SK-N-SH (cell line): ENCODE measurements around the gene MCCC2. TPM values are rescaled to one million over a fixed set of nuclear protein-coding genes. Genes with fewer than 3 reads are reported as not detected.

Experiments
- CTCF ChIA-PET: fragments of 300-600, 350-600 bp; formaldehyde crosslinking; extraction: SDS; loops from one replicate; lab custom pipeline; 2021; lab: Yijun Ruan, JAX
- POLR2A ChIA-PET: fragments of 350-600 bp; sonication (Branson Sonifier 250); formaldehyde crosslinking; extraction: SDS; loops from one replicate; lab custom pipeline; 2020; ENCODE audit warnings: antibody characterized with exemption, inconsistent platforms; lab: Yijun Ruan, JAX
- DNase-seq: peaks from one replicate; pipeline ENCODE4 v3.0.0; 2012
- H2AFZ ChIP-seq: fragments of 200-600 bp; sonication (generic); 2 replicates; pipeline ENCODE4 v1.8.1; 2016; ENCODE audit warnings: antibody characterized with exemption, mild to moderate bottlenecking, low read depth
- H3F3A ChIP-seq: fragments of 200-600 bp; sonication (generic); replicated peaks from 2 replicates; pipeline ENCODE3; 2016; ENCODE audit warnings: antibody characterized with exemption, mild to moderate bottlenecking; ENCODE audit not compliant: insufficient read depth
- H3K27ac ChIP-seq, 2 experiments: fragments of 200-500 bp in 1 of 2; fragments of 200-600 bp in 1 of 2; sonication (Bioruptor generic) in 1 of 2; sonication (generic), shearing (Covaris generic) in 1 of 2; 2 replicates each; pipeline versions ENCODE4 v1.5.1 to v1.6.1; 2014 to 2016; ENCODE audit warnings: low read depth in 2 of 2, inconsistent platforms in 1 of 2, low read length in 1 of 2, mild to moderate bottlenecking in 1 of 2, mixed read lengths in 1 of 2
- H3K27me3 ChIP-seq: fragments of 200-600 bp; sonication (generic), shearing (Covaris generic); 2 replicates; pipeline ENCODE4 v1.6.1; 2016; ENCODE audit warnings: mixed run types; ENCODE audit not compliant: insufficient read depth
- H3K36me3 ChIP-seq, 2 experiments: fragments of 200-500 bp in 1 of 2; fragments of 200-600 bp in 1 of 2; sonication (Bioruptor generic) in 1 of 2; sonication (generic) in 1 of 2; replicated peaks in 1 of 2; 2 replicates each; pipeline versions ENCODE3 to v1.5.1; 2014 to 2016; ENCODE audit warnings: low read length in 1 of 2, mild to moderate bottlenecking in 1 of 2; ENCODE audit not compliant: insufficient read depth in 2 of 2, control insufficient read depth in 1 of 2
- H3K4me1 ChIP-seq, 2 experiments: fragments of 200-500 bp in 1 of 2; fragments of 200-600 bp in 1 of 2; sonication (Bioruptor generic) in 1 of 2; sonication (generic), shearing (Covaris generic) in 1 of 2; 2 replicates each; pipeline versions ENCODE4 v1.5.1 to v1.6.1; 2014 to 2016; ENCODE audit warnings: low read depth in 1 of 2, low read length in 1 of 2, mixed run types in 1 of 2; ENCODE audit not compliant: insufficient read depth in 2 of 2, control insufficient read depth in 1 of 2
- H3K4me2 ChIP-seq: fragments of 200-600 bp; sonication (generic), shearing (Covaris generic); 2 replicates; pipeline ENCODE4 v1.6.1; 2017; ENCODE audit warnings: mixed run types
- H3K4me3 ChIP-seq, 2 experiments: fragments of 200-500 bp in 1 of 2; fragments of 200-600 bp in 1 of 2; sonication (Bioruptor generic) in 1 of 2; sonication (generic), shearing (Covaris generic) in 1 of 2; 2 replicates each; pipeline versions ENCODE4 v1.5.1 to v1.8.1; 2014 to 2016; ENCODE audit warnings: low read depth in 2 of 2, inconsistent platforms in 1 of 2, low read length in 1 of 2, mild to moderate bottlenecking in 1 of 2, mixed read lengths in 1 of 2, moderate library complexity in 1 of 2
- H3K79me2 ChIP-seq: fragments of 200-600 bp; sonication (generic); 2 replicates; pipeline ENCODE4 v1.8.1; 2017; ENCODE audit warnings: mild to moderate bottlenecking; ENCODE audit not compliant: insufficient read depth
- H3K9ac ChIP-seq: fragments of 200-600 bp; sonication (generic); 2 replicates; pipeline ENCODE4 v1.6.1; 2017; ENCODE audit warnings: mixed run types
- H3K9me2 ChIP-seq: fragments of 200-600 bp; sonication (generic); 2 replicates; pipeline ENCODE4 v1.6.1; 2017; ENCODE audit warnings: mixed run types
- H3K9me3 ChIP-seq: fragments of 200-600 bp; sonication (generic); 2 replicates; pipeline ENCODE4 v1.6.1; 2017; ENCODE audit warnings: mixed run types, mild to moderate bottlenecking, moderate library complexity
- H4K20me1 ChIP-seq: fragments of 200-600 bp; sonication (generic); 2 replicates; pipeline ENCODE4 v1.6.1; 2017; ENCODE audit warnings: mild to moderate bottlenecking, mixed run types; ENCODE audit not compliant: insufficient read depth
- CTCF ChIP-seq: fragments of 200-600 bp; sonication (generic); IDR thresholded peaks from 2 replicates; pipeline ENCODE4 v1.6.1; 2017; ENCODE audit warnings: antibody characterized with exemption, mild to moderate bottlenecking, moderate library complexity
- ELF1 ChIP-seq: IDR thresholded peaks from 2 replicates; pipeline ENCODE4 v1.4.0; 2012
- EZH2phosphoT487 ChIP-seq: fragments of 200-600 bp; sonication (generic); IDR thresholded peaks from 2 replicates; pipeline ENCODE4 v1.6.1; 2017; ENCODE audit warnings: low read depth, mixed run types, mild to moderate bottlenecking, antibody characterized with exemption, moderate library complexity, borderline replicate concordance
- FOXM1 ChIP-seq: IDR thresholded peaks from 2 replicates; pipeline ENCODE4 v1.4.0; 2012; ENCODE audit warnings: low read depth, mild to moderate bottlenecking
- GABPA ChIP-seq: IDR thresholded peaks from 2 replicates; pipeline ENCODE4 v1.4.0; 2012; ENCODE audit warnings: low read depth, mild to moderate bottlenecking
- JUND ChIP-seq: IDR thresholded peaks from 2 replicates; pipeline ENCODE4 v1.4.0; 2012
- MXI1 ChIP-seq: IDR thresholded peaks from 2 replicates; pipeline ENCODE4 v1.6.1; 2012; ENCODE audit warnings: mild to moderate bottlenecking, low read depth, low read length, improper control_type of control experiment
- NFIC ChIP-seq: IDR thresholded peaks from 2 replicates; pipeline ENCODE4 v1.4.0; 2012; ENCODE audit warnings: borderline replicate concordance
- NRF1 ChIP-seq: IDR thresholded peaks from 2 replicates; pipeline ENCODE4 v1.6.1; 2012; ENCODE audit warnings: low read depth, mild to moderate bottlenecking, low read length
- POLR2AphosphoS5 ChIP-seq: IDR thresholded peaks from 2 replicates; pipeline ENCODE4 v1.6.1; 2012; ENCODE audit warnings: low read depth, low read length
- SIN3A ChIP-seq: IDR thresholded peaks from 2 replicates; pipeline ENCODE4 v1.6.1; 2012; ENCODE audit warnings: low read depth, mild to moderate bottlenecking, low read length, moderate library complexity, borderline replicate concordance
- USF2 ChIP-seq: fragments of 150-350 bp; IDR thresholded peaks from 2 replicates; pipeline ENCODE4 v1.6.1; 2017; ENCODE audit warnings: antibody characterized with exemption, low read length, low read depth, borderline replicate concordance
- YY1 ChIP-seq: IDR thresholded peaks from 2 replicates; pipeline ENCODE4 v1.4.0; 2012; ENCODE audit warnings: low read depth, mild to moderate bottlenecking
- WGBS: methylation state at CpG from one replicate; pipeline ENCODE4 v1.1.6; 2017; ENCODE audit warnings: low lambda C conversion rate; 5-methylcytosine and 5-hydroxymethylcytosine counted together
- polyA plus RNA-seq, 3 experiments: library from polyadenylated mRNA; depleted of rRNA; stranded (reverse); fragments of >200 nt; gene quantifications; 2 replicates each; pipeline ENCODE4 v1.2.3, GENCODE V29; 2012
- TF ChIP-seq, protein P1 (sequence below): fragments of 150-350 bp; IDR thresholded peaks from 2 replicates; pipeline ENCODE4 v1.6.1; 2016; ENCODE audit warnings: mild to moderate bottlenecking, low read depth, low read length

Gene MCCC2
- polyA plus RNA-seq, 1 of the 3 experiments (the other 2 are of a cell fraction), result 33.6 TPM

DNA sequence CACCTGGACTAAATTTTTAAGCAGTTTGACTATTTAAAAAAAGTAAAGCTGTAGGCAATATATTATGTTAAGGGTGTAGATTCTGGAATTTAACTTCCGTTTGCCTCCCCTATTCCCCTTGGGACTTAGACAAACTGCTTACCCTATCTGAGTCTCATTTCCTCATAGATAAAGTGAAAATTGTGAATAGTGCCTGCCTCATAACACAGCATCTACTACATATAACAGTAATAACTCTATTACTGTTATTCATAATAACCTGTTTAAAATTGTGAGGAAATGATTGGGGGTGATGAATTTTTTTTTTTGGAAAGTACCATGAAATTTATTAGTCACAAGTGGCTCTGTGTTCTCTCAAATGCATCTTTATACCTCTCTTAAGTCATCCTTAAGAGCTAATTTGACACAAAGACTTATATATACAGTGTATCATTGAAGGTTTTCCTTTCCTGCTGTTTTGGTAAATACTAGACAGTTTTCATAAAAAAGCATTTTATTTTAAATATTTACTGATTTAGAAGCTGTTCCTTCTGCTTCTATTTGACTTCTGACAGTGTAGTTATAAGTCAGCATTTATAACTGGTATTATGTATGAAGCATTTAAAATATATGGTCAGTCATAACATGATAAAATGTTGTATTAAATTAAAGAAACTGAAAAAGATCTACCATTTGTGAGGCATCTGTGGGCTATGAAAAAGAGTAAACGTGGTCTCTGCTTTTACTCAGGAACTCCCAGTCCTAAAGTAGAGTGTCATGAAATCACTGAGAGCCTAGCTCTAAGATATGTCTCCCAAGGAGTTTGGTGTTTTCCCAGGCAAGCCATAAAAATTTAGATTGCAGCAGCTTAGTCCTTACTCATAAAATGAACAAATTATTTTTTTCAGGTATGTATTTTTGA, 46.4 kb downstream of the MCCC2 start:
- ChIA-PET CTCF (interaction anchor here (1.0 kb wide), 1 partner anchor 42 kb away, joined by 3 read pairs; no protein-coding TSS in a partner anchor), POLR2A (no interaction called here)
- 84% methylated on average over 2 of the region's 2 CpGs for WGBS
- Histone ChIP-seq H4K20me1 (no peaks in the 10 kb centered on the region), H3K27me3 (no peaks in the 10 kb centered on the region), H3K9me3 (no peaks in the 10 kb centered on the region), H3K4me1 (no peaks in the 10 kb centered on the region; a peak in 1 of 4 replicates), H3K4me3 (no peak overlapping the region), H3K4me2 (no peak overlapping the region), H3F3A (no peaks in the 10 kb centered on the region), H3K9me2 (no peaks in the 10 kb centered on the region), H2AFZ (no peak overlapping the region), H3K79me2 (no peaks in the 10 kb centered on the region), H3K9ac (no peak overlapping the region), H3K27ac (no peak overlapping the region), H3K36me3 (peaks cover 18 to 43% of the 10 kb centered on the region in 2 experiments)
- no peak for DNase-seq
- no peak for TF ChIP-seq GABPA
- TF ChIP-seq SIN3A, result no peak
- TF ChIP-seq EZH2phosphoT487, result no peak
- no peak for TF ChIP-seq ELF1
- TF ChIP-seq YY1, result no peak
- TF ChIP-seq CTCF, result no peak
- no peak for TF ChIP-seq USF2
- no peak for TF ChIP-seq NFIC
- no peak for TF ChIP-seq MXI1
- TF ChIP-seq JUND, result no peak
- no peak for TF ChIP-seq NRF1
- TF ChIP-seq FOXM1, result no peak
- no peak for TF ChIP-seq POLR2AphosphoS5
- TF ChIP-seq, protein P1, sequence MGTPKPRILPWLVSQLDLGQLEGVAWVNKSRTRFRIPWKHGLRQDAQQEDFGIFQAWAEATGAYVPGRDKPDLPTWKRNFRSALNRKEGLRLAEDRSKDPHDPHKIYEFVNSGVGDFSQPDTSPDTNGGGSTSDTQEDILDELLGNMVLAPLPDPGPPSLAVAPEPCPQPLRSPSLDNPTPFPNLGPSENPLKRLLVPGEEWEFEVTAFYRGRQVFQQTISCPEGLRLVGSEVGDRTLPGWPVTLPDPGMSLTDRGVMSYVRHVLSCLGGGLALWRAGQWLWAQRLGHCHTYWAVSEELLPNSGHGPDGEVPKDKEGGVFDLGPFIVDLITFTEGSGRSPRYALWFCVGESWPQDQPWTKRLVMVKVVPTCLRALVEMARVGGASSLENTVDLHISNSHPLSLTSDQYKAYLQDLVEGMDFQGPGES, result no peak
